H1 (cell line): ENCODE results near the gene DUSP11. TPM values are rescaled to one million over a fixed set of nuclear protein-coding genes. Genes with fewer than 3 reads are reported as not detected.

ENCODE experiments used
- CTCF ChIA-PET: fragments of 300-600 bp; sonication (Branson Sonifier 250); formaldehyde crosslinking; loops from one replicate; lab custom pipeline; 2021; ENCODE audit not compliant: partially characterized antibody; lab: Charles Lee
- POLR2A ChIA-PET: fragments of 300-600 bp; sonication (Branson Sonifier 250); formaldehyde crosslinking; loops from one replicate; lab custom pipeline; 2021; ENCODE audit warnings: inconsistent platforms; ENCODE audit not compliant: partially characterized antibody; lab: Charles Lee
- DNase-seq, 2 experiments: peaks; one replicate each; pipeline versions ENCODE4 v3.0.0 to v3.0.0-alpha.2; 2010 to 2022; ENCODE audit warnings: low spot score in 2 of 2, low read depth in 1 of 2, mixed read lengths in 1 of 2
- FAIRE-seq: peaks from 2 replicates; lab custom pipeline; 2011; peaks lifted over from hg19 to GRCh38; lab: Jason Lieb, UNC
- H2AFZ ChIP-seq: 2 replicates; pipeline ENCODE4 v1.8.1; 2012; ENCODE audit warnings: low read length, inconsistent platforms
- H2AK5ac ChIP-seq: 2 replicates; pipeline ENCODE4 v1.6.1; 2013; ENCODE audit warnings: low read depth, low read length
- H2BK120ac ChIP-seq: replicated peaks from 2 replicates; pipeline ENCODE3; 2013; ENCODE audit warnings: low read depth, low read length, inconsistent platforms
- H2BK12ac ChIP-seq: 2 replicates; pipeline ENCODE4 v1.6.1; 2013; ENCODE audit warnings: low read depth, low read length
- H2BK15ac ChIP-seq: 2 replicates; pipeline ENCODE4 v1.6.1; 2013; ENCODE audit warnings: low read length
- H2BK20ac ChIP-seq: 2 replicates; pipeline ENCODE4 v1.6.1; 2013; ENCODE audit warnings: low read length
- H2BK5ac ChIP-seq: 2 replicates; pipeline ENCODE4 v1.6.1; 2013; ENCODE audit warnings: low read depth, low read length
- H3K14ac ChIP-seq: 2 replicates; pipeline ENCODE4 v1.6.1; 2013; ENCODE audit warnings: inconsistent platforms; ENCODE audit not compliant: insufficient read length
- H3K18ac ChIP-seq: 2 replicates; pipeline ENCODE4 v1.6.1; 2013; ENCODE audit warnings: low read length; ENCODE audit errors: extremely low read depth
- H3K23ac ChIP-seq: 2 replicates; pipeline ENCODE4 v1.6.1; 2013; ENCODE audit warnings: inconsistent platforms; ENCODE audit not compliant: insufficient read length
- H3K23me2 ChIP-seq: 2 replicates; pipeline ENCODE4 v1.6.1; 2013; ENCODE audit warnings: low read depth, low read length
- H3K27ac ChIP-seq: 2 replicates; pipeline ENCODE4 v1.6.1; 2011; ENCODE audit warnings: low read depth, low read length, inconsistent platforms
- H3K27me3 ChIP-seq, 4 experiments: replicated peaks in 1 of 4; 1 replicate in 1 of 4; 2 replicates in 3 of 4; pipeline versions ENCODE4 v1.6.1 to v1.8.1; 2011 to 2013; ENCODE audit warnings: low read length in 3 of 4, mild to moderate bottlenecking in 3 of 4, inconsistent platforms in 2 of 4, mixed read lengths in 2 of 4, moderate library complexity in 1 of 4; ENCODE audit not compliant: control insufficient read depth in 3 of 4, insufficient read depth in 3 of 4; ENCODE audit errors: extremely low read depth in 1 of 4
- H3K36me3 ChIP-seq, 4 experiments: 2 replicates each; pipeline versions ENCODE4 v1.6.1 to v1.8.1; 2011 to 2013; ENCODE audit warnings: mild to moderate bottlenecking in 4 of 4, low read length in 3 of 4, moderate library complexity in 2 of 4, control low read depth in 1 of 4, inconsistent platforms in 1 of 4; ENCODE audit not compliant: insufficient read depth in 4 of 4, control insufficient read depth in 2 of 4
- H3K4ac ChIP-seq: replicated peaks from 2 replicates; pipeline ENCODE3; 2013; ENCODE audit warnings: low read length, low read depth, mixed read lengths, inconsistent platforms; ENCODE audit not compliant: insufficient read length
- H3K4me1 ChIP-seq, 4 experiments: replicated peaks in 1 of 4; 1 replicate in 1 of 4; 2 replicates in 3 of 4; pipeline versions ENCODE4 v1.6.1 to v1.8.1; 2011 to 2013; ENCODE audit warnings: low read length in 3 of 4, inconsistent platforms in 2 of 4, mixed read lengths in 1 of 4; ENCODE audit not compliant: insufficient read depth in 4 of 4, control insufficient read depth in 3 of 4
- H3K4me2 ChIP-seq, 2 experiments: 2 replicates each; pipeline versions ENCODE4 v1.6.1 to v1.8.1; 2011 to 2013; ENCODE audit warnings: low read depth in 2 of 2, low read length in 2 of 2, control low read depth in 1 of 2, inconsistent platforms in 1 of 2, mild to moderate bottlenecking in 1 of 2; ENCODE audit not compliant: insufficient read depth in 1 of 2
- H3K4me3 ChIP-seq, 4 experiments: fragments of 200-600, 300-600 bp in 1 of 4; sonication (generic), shearing (Covaris generic), sonication (Bioruptor Twin) in 1 of 4; 2 replicates each; pipeline versions ENCODE4 v1.5.1 to v1.8.1; 2011 to 2016; ENCODE audit warnings: low read length in 4 of 4, low read depth in 3 of 4, control low read depth in 2 of 4, inconsistent platforms in 2 of 4, mild to moderate bottlenecking in 2 of 4, mixed read lengths in 1 of 4, moderate library complexity in 1 of 4; ENCODE audit not compliant: insufficient read depth in 2 of 4; ENCODE audit errors: extremely low read depth in 1 of 4
- H3K56ac ChIP-seq: replicated peaks from 2 replicates; pipeline ENCODE3; 2013; ENCODE audit warnings: low read depth, mild to moderate bottlenecking, mixed read lengths, low read length, inconsistent platforms; ENCODE audit not compliant: insufficient read length
- H3K79me1 ChIP-seq: 2 replicates; pipeline ENCODE4 v1.6.1; 2013; ENCODE audit warnings: low read depth, low read length, control low read depth
- H3K79me2 ChIP-seq, 2 experiments: 2 replicates each; pipeline versions ENCODE4 v1.6.1 to v1.8.1; 2012 to 2013; ENCODE audit warnings: low read length in 2 of 2, mild to moderate bottlenecking in 2 of 2, inconsistent platforms in 1 of 2; ENCODE audit not compliant: insufficient read depth in 2 of 2, control insufficient read depth in 1 of 2
- H3K9ac ChIP-seq, 4 experiments: replicated peaks in 1 of 4; 1 replicate in 1 of 4; 2 replicates in 3 of 4; pipeline versions ENCODE4 v1.6.1 to v1.8.1; 2011 to 2013; ENCODE audit warnings: low read depth in 3 of 4, low read length in 3 of 4, control low read depth in 2 of 4, mild to moderate bottlenecking in 2 of 4, moderate library complexity in 2 of 4, inconsistent platforms in 1 of 4; ENCODE audit errors: extremely low read depth in 1 of 4
- H3K9me3 ChIP-seq, 2 experiments: 2 replicates each; pipeline versions ENCODE4 v1.6.1 to v1.8.1; 2012 to 2013; ENCODE audit warnings: mild to moderate bottlenecking in 2 of 2, moderate library complexity in 2 of 2, control low read depth in 1 of 2, inconsistent platforms in 1 of 2, low read depth in 1 of 2, low read length in 1 of 2, mixed read lengths in 1 of 2; ENCODE audit not compliant: insufficient read depth in 2 of 2
- H4K20me1 ChIP-seq, 2 experiments: replicated peaks in 1 of 2; 2 replicates each; pipeline versions ENCODE3 to v1.8.1; 2011 to 2013; ENCODE audit warnings: inconsistent platforms in 2 of 2, low read length in 2 of 2, mild to moderate bottlenecking in 1 of 2; ENCODE audit not compliant: insufficient read depth in 2 of 2, control insufficient read depth in 1 of 2
- H4K5ac ChIP-seq: 2 replicates; pipeline ENCODE4 v1.6.1; 2013; ENCODE audit warnings: low read length, low read depth, mixed read lengths, inconsistent platforms; ENCODE audit not compliant: insufficient read length
- H4K8ac ChIP-seq: 2 replicates; pipeline ENCODE4 v1.8.0; 2013; ENCODE audit warnings: mild to moderate bottlenecking, moderate library complexity, low read length, inconsistent platforms; ENCODE audit not compliant: insufficient read depth; ENCODE audit errors: extremely low read depth
- H4K91ac ChIP-seq: replicated peaks from 2 replicates; pipeline ENCODE3; 2013; ENCODE audit warnings: low read length, mixed read lengths, inconsistent platforms; ENCODE audit not compliant: insufficient read length
- BCL11A ChIP-seq, 2 experiments: IDR thresholded peaks; one replicate each; pipeline ENCODE4 v1.6.1; 2011; ENCODE audit warnings: low read depth in 2 of 2, low read length in 2 of 2, mild to moderate bottlenecking in 2 of 2
- E2F6 ChIP-seq: IDR thresholded peaks from 2 replicates; pipeline ENCODE4 v1.6.1; 2012; ENCODE audit warnings: inconsistent platforms
- GTF2F1 ChIP-seq: IDR thresholded peaks from 2 replicates; pipeline ENCODE4 v1.6.1; 2012; ENCODE audit warnings: low read depth, low read length, improper control_type of control experiment, borderline replicate concordance
- HDAC6 ChIP-seq: IDR thresholded peaks from one replicate; pipeline ENCODE4 v1.7.1; 2012; ENCODE audit warnings: low read depth, mild to moderate bottlenecking, inconsistent platforms, low read length, moderate library complexity
- JUN ChIP-seq: IDR thresholded peaks from 2 replicates; pipeline ENCODE4 v1.6.1; 2011; ENCODE audit warnings: low read depth, mild to moderate bottlenecking, improper control_type of control experiment, low read length
- KDM4A ChIP-seq: IDR thresholded peaks from one replicate; pipeline ENCODE4 v1.7.1; 2012; ENCODE audit warnings: low read depth, mild to moderate bottlenecking, moderate library complexity, low read length, inconsistent platforms; ENCODE audit not compliant: severe bottlenecking
- NANOG ChIP-seq: IDR thresholded peaks from 2 replicates; pipeline ENCODE4 v1.6.1; 2011; ENCODE audit warnings: low read length, low read depth, mild to moderate bottlenecking, inconsistent platforms; ENCODE audit not compliant: insufficient read depth, poor library complexity, severe bottlenecking
- RAD21 ChIP-seq, 2 experiments: IDR thresholded peaks in 1 of 2; conservative IDR thresholded peaks in 1 of 2; 2 replicates each; pipeline ENCODE4 v1.6.1; 2011; ENCODE audit warnings: low read depth in 2 of 2, low read length in 2 of 2, improper control_type of control experiment in 1 of 2, inconsistent platforms in 1 of 2, mild to moderate bottlenecking in 1 of 2, moderate library complexity in 1 of 2
- RBBP5 ChIP-seq: IDR thresholded peaks from 2 replicates; pipeline ENCODE4 v1.7.1; 2012; ENCODE audit warnings: low read depth, mild to moderate bottlenecking, inconsistent platforms, low read length, moderate library complexity, borderline replicate concordance
- SIRT6 ChIP-seq: IDR thresholded peaks from one replicate; pipeline ENCODE4 v1.7.1; 2012; ENCODE audit warnings: low read length, inconsistent platforms
- SP1 ChIP-seq: IDR thresholded peaks from 2 replicates; pipeline ENCODE4 v1.6.1; 2011; ENCODE audit warnings: low read depth, low read length
- TBP ChIP-seq: IDR thresholded peaks from 2 replicates; pipeline ENCODE4 v1.6.1; 2011; ENCODE audit warnings: low read depth, low read length, improper control_type of control experiment
- TCF12 ChIP-seq: IDR thresholded peaks from 2 replicates; pipeline ENCODE4 v1.6.1; 2011; ENCODE audit warnings: low read depth, mild to moderate bottlenecking, low read length
- YY1 ChIP-seq: IDR thresholded peaks from 2 replicates; pipeline ENCODE4 v1.6.1; 2011; ENCODE audit warnings: low read depth, mild to moderate bottlenecking, low read length
- WGBS, 2 experiments: shearing (Covaris generic) in 1 of 2; methylation state at CpG; one replicate each; pipeline versions ENCODE4 v1.1.6 to v1.1.7; 2013 to 2015; ENCODE audit warnings: low lambda C conversion rate in 2 of 2, mixed read lengths in 2 of 2, inconsistent platforms in 1 of 2, low coverage in 1 of 2, missing lambda C conversion rate in 1 of 2; ENCODE audit not compliant: insufficient replicate concordance in 2 of 2, insufficient coverage in 1 of 2, insufficient read length in 1 of 2; ENCODE audit errors: extremely low coverage in 1 of 2, missing lambda C conversion rate in 1 of 2; 5-methylcytosine and 5-hydroxymethylcytosine counted together
- polyA plus RNA-seq, 7 experiments: library from polyadenylated mRNA; depleted of rRNA in 3 of 7; stranded (reverse) in 5 of 7; unstranded in 2 of 7; fragments of >200 nt in 5 of 7; fragments of 200-250 nt in 2 of 7; gene quantifications; 1 replicate in 5 of 7; 2 replicates in 1 of 7; 4 replicates in 1 of 7; pipeline versions ENCODE4 v1.2.1 to v1.2.3, GENCODE V29; 2011 to 2013; ENCODE audit warnings: missing spikeins in 2 of 7, mixed read lengths in 2 of 7
- total RNA-seq: library from RNA; stranded (reverse); fragmentation: NEBNext Ultra II Directional; extraction: Animal tissue kit (Norgen Biotek cat#: 25700); gene quantifications from 2 replicates; pipeline ENCODE4 v1.2.1, GENCODE V29; 2021

DUSP11 gene
- total and polyA plus RNA-seq, 2 of the 8 experiments (the other 6 are each of a cell fraction or from before 2014, with no cell fraction given): 12.2 to 19.1 TPM

GRCh38 chr2:73728711-73729110 lies 51.2 kb downstream of the DUSP11 start:
- no peak overlapping the region for H3K4me3 ChIP-seq
- FAIRE-seq: no peak
- H3K14ac ChIP-seq: no peak overlapping the region
- no peaks in the 10 kb centered on the region for H3K79me2 ChIP-seq
- no peak overlapping the region for H2BK12ac ChIP-seq
- H3K56ac ChIP-seq: no peak overlapping the region
- H3K4me2 ChIP-seq: no peak overlapping the region
- no peak overlapping the region for H4K8ac ChIP-seq
- H3K18ac ChIP-seq: no peak overlapping the region
- peaks cover 0 to 3% of the 10 kb centered on the region in 2 experiments for H4K20me1 ChIP-seq
- H3K36me3 ChIP-seq: peaks cover 2 to 22% (median 8%) of the 10 kb centered on the region in 4 experiments; a peak in 6 of 8 replicates
- no peak overlapping the region for H2BK5ac ChIP-seq
- H2AFZ ChIP-seq: no peak overlapping the region
- H3K79me1 ChIP-seq: no peaks in the 10 kb centered on the region
- WGBS, 2 experiments: 84% methylated on average over 4 of the region's 4 CpGs; no CpG with 5 or more reads in 1 of the 2 experiments
- H3K4ac ChIP-seq: no peak overlapping the region
- no peak overlapping the region for H2BK120ac ChIP-seq
- no peak overlapping the region for H4K91ac ChIP-seq
- DNase-seq: no peak
- no peaks in the 10 kb centered on the region for H3K23me2 ChIP-seq
- H3K4me1 ChIP-seq: no peaks in the 10 kb centered on the region
- TF ChIP-seq JUN: no peak
- no peak for TF ChIP-seq BCL11A (IDR thresholded peaks at IDR 0.05; ENCODE audit: low read depth in 2 of 2, low read length in 2 of 2)
- no peak for TF ChIP-seq HDAC6
- no peak for TF ChIP-seq SP1
- no peak for TF ChIP-seq RAD21 (IDR thresholded peaks at IDR 0.05 in 1 of 2, conservative IDR thresholded peaks at IDR 0.05 in 1 of 2; ENCODE audit: low read depth in 2 of 2, low read length in 2 of 2)
- TF ChIP-seq KDM4A: no peak
- TF ChIP-seq TCF12: no peak
- no peak for TF ChIP-seq GTF2F1
- no peak for TF ChIP-seq RBBP5
- TF ChIP-seq NANOG: no peak
- no peak for TF ChIP-seq TBP
- TF ChIP-seq E2F6: no peak
- TF ChIP-seq SIRT6: no peak
- TF ChIP-seq YY1: no peak
- no peak overlapping the region for H2BK20ac ChIP-seq
- no peak overlapping the region for H3K23ac ChIP-seq
- H3K9me3 ChIP-seq: no peaks in the 10 kb centered on the region
- H3K27ac ChIP-seq: no peak overlapping the region
- ChIA-PET CTCF (interaction anchor here (1.0 to 1.4 kb wide), 2 partner anchors 16 to 34 kb away, joined by 3 to 5 read pairs; no protein-coding TSS in a partner anchor), POLR2A (interaction anchor here (0.5 kb wide), 1 partner anchor 207 kb away, joined by 3 read pairs; no protein-coding TSS in a partner anchor)
- no peak overlapping the region for H4K5ac ChIP-seq
- H3K9ac ChIP-seq: no peak overlapping the region
- no peak overlapping the region for H2BK15ac ChIP-seq
- H2AK5ac ChIP-seq: no peak overlapping the region
- H3K27me3 ChIP-seq: no peaks in the 10 kb centered on the region
